ES-I3 (cell line): Measurements from ENCODE around the gene CFAP97D1.
"Not testable (repeated sequence)": the region's sequence is repeated elsewhere in the genome, so short reads cannot be mapped to it uniquely, and the experiment has no call there.

Source experiments
- H3K36me3 ChIP-seq: 2 replicates; pipeline ENCODE4 v1.6.1; 2013; ENCODE audit warnings: mild to moderate bottlenecking, low read length, control low read depth, moderate library complexity; ENCODE audit not compliant: insufficient read depth
- H3K4me1 ChIP-seq: 2 replicates; pipeline ENCODE4 v1.6.1; 2013; ENCODE audit warnings: mild to moderate bottlenecking, control low read depth, low read length; ENCODE audit not compliant: insufficient read depth
- H3K9ac ChIP-seq: 2 replicates; pipeline ENCODE4 v1.6.1; 2013; ENCODE audit warnings: low read depth, mild to moderate bottlenecking, low read length, moderate library complexity
- H3K9me3 ChIP-seq: 2 replicates; pipeline ENCODE4 v1.6.1; 2013; ENCODE audit warnings: mild to moderate bottlenecking, low read length, moderate library complexity; ENCODE audit not compliant: control insufficient read depth, insufficient read depth

The CFAP97D1 gene

DNA sequence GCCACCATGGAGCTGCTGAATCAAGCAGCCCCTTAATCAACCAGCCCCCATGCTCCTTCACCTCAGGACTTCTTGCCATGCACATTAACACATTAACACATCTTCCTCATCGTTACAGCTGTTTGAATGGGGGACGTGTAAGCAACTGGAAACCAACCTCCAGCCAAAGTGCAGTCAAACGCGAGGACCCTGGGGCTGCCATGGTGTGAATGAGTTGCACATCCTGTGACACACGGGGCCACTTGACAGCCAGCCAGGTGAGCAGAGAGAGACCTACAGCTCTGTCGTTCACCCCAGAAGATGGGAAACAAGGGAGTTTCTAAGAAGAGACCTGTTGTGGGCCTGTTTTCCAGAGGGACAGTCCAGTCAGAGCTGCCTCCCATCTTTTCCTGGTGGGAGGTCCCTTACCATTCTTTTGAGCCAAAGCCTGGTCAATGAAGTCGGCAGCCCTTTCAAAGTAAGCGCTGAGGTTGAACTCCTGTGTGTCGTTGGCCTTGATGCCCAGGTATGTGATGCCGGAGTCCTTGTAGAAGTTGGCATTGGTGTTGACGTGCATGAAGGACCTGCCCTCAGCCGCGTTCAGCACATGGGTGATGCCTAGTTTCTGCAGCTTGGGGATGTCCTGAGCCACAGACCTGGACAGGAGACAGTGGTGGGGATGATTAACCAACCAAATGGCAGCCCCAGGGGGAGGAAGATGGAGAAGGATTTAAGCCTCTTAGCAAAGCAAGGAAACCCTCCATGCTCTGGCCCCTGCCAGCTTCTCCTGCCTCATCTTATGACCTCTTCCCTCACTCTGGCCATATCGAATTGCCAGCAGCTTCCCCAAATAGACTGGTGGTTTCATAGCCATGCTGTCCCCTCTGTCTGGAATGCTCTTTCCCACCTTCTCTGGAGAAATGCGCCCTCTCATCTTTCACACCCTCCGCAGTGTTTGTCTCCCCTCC is 5.7 kb upstream of the CFAP97D1 start:
- H3K36me3 ChIP-seq = peaks cover 20% of the 10 kb centered on the region
- H3K4me1 ChIP-seq = peaks cover 3% of the 10 kb centered on the region
- H3K9ac ChIP-seq = no peak overlapping the region
- no peaks in the 10 kb centered on the region for H3K9me3 ChIP-seq

DNA sequence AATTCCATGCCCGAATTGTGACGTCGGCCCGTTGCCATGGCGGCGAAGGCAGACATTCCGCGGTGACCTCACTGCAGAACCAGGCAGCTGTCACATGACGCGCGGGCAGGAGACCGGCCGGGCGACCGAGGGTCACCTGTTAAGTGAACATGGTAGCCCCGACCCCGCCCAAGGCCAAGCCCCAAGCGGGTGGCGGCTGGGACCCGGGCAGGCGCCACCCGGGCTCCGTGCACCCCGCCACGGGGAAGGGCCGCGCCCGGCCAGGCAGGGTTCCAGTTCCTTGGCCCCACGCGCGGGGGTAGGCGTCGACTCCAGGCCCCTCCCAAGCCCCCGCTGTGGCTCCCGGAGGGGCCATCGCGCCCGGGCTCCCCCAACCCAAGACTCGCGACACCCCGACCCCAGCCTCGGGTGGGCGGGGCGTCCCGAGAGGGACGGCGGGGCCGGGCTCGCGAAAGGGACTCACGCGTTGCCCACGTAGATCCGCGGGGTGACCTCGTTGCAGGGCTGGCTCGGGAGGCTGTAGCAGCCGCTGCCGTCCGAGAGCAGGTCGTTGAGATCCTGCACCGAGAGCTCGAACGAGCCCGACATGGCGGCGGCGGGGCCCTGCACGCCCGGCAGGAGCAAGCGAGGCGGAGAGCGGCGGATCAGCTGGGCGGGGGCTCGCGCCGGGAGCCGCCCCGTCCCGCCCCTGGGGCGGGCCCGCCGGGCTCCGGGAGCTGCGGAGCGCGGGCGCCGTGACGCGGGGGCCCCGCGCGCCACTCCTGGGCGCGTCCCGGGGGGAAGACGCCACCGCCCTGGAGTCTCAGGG is 1.7 kb upstream of the CFAP97D1 start, which contains the start of gene DUSP3:
Gene DUSP3, minus strand, starts transcription at position 641 of the 808 bp plus-strand sequence. Its CDS starts 53 bp downstream, at position 588.
- H3K4me1 ChIP-seq = peaks cover 11% of the 10 kb centered on the region
- peaks cover 8% of the 10 kb centered on the region for H3K36me3 ChIP-seq
- H3K9me3 ChIP-seq = no peaks in the 10 kb centered on the region
- peak within 1 kb of the TSS; percentile 81 for H3K9ac ChIP-seq

DNA sequence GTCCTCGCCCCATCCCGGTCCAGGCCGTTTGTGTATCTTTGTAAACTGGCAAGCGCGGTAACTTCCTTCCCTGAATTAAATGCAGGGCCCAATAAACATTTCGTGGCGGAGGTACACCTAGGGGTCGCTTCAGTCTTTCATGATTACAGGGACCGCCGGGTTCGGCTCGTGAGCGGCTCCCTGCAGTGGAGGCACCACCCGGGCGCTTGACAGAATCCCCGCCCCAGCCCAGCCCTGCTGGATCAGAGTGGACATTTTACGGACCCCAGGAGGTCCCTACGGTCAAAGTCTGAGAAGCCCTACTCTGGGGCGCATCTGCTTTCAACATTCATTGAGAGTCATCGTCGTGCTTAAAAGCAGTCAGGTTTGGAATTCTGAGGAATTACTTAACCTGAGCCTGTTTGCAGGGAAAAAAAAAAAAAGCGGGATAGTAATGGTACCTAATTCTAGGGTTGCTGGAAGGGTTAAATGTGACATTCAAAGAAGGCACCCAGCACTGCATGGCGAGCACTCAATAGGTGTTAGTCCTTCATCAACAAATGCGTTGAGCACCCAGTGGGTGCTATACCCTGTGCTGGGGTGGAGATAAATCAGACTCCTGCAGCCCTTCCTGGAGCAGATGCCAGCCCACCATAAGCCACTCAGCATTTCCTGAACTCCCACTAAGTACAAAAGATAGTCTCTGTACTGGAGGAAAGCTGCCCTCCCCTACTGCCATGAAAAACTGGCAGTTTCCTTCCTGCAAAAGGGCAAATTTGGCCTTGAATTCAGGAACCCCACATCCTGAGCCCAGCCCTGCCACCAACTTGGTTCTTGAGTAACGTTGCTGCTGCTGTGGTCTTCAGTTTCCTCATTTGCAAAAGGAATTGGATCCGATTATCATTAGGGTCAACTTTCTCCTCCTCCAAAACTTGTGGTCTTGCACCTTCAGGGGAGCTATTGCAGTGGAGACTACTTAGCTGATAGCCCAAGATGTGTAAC is 800 bp upstream of the CFAP97D1 start:
- no peaks in the 10 kb centered on the region for H3K9me3 ChIP-seq
- peak overlapping the region; percentile 81 for H3K9ac ChIP-seq
- peaks cover 11% of the 10 kb centered on the region for H3K4me1 ChIP-seq
- peaks cover 7% of the 10 kb centered on the region for H3K36me3 ChIP-seq

DNA sequence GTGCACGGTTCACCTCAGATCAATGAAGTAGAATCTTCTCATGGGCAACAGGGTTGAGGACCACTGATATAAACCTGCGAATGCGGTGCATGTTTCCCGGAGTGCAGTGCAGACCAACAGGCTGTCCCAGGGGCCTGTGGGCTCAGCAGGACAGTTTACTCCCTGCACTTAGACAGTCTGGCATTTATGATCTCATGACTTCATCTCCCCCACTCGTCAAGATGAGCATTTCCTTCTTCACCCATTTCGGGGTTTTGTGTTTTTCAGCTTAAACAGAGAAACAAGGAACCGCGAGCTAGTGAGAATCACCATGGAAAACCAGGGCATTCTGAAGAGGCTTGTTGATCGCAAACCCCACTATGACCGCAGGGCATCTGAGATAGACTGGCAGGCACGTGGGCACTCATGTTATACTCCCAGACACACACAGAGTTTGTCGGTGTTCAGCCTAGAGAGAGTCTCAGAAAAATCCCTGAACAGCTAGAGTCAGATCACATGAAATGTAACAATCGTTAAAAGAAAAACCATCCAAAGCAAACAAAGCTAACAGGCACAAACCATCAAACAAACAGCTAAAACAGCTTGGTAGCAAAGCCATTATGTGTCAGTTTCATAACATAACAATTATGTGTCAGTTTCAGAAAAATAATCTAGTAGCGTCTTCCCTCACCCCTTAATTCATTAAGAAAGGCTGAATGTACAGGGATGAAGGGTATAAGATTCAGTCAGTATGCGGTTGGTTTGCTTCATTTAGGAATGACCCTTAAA is 2.9 kb downstream of the CFAP97D1 start:
- Histone ChIP-seq H3K9me3 (no peaks in the 10 kb centered on the region), H3K36me3 (no peaks in the 10 kb centered on the region), H3K4me1 (peaks cover 11% of the 10 kb centered on the region), H3K9ac (no peak overlapping the region)

DNA sequence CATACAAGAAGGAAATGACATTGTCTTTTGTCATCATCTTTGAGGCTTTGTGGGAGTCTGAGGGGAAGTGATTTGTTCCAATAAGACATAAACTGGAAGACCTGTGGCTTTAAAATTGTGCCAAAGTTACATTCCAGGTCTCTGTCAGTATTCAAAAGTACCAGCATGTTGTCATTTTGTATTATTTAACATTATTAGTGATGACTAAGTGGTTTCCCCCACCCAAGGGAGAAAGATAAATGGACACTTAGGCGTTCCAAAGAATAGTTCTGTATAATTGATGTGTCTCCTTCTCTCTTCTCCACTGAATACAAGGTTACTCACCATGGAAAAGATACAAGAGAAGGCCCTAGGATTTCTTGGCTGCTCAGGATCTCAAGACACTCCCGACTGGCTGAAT is 3.8 kb downstream of the CFAP97D1 start:
- H3K9me3 ChIP-seq = no peaks in the 10 kb centered on the region
- peaks cover 11% of the 10 kb centered on the region for H3K4me1 ChIP-seq
- no peaks in the 10 kb centered on the region for H3K36me3 ChIP-seq
- no peak overlapping the region for H3K9ac ChIP-seq

DNA sequence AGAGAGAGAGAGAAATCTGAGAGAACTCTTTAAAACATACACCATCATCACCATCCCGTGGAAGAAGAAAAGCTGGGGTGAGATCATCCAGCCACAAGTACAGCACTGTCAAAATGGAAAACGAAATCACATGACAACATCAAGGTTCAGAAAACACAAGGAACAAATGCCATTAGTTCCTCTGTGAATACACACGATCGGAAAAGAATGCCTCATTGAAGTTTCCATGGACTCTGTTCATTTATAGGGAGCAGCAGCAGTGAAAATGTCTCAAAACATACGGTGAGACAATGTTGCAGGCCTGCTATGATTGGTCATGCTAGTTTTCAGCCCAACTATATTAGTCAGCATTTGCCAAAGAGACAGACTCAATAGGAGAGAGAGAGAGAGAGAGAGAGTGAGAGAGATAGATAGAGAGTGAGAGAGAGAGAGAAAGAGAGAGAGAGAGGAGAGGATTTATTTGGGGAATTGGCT is 4.4 kb downstream of the CFAP97D1 start:
- H3K9me3 ChIP-seq = no peaks in the 10 kb centered on the region
- no peak overlapping the region for H3K9ac ChIP-seq
- H3K4me1 ChIP-seq = peaks cover 8% of the 10 kb centered on the region
- H3K36me3 ChIP-seq = no peaks in the 10 kb centered on the region

DNA sequence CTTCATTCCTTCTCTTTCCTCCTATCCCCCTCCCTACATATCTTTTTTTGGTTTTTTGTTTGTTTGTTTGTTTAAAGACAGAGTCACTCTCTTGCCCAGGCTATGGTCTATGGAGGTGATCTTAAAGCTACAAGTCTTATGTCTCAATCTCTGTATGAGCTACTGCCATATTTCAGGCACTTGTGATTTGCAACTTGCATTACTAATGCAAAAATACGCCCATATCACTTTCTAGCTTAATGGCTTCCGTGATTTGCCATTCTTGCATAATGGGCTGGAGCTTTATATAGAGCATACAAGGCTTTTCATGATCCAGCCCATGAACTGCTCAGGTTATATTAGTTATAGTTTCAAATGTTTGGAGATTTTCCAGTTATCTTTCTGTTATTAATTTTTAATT is 7.5 kb downstream of the CFAP97D1 start:
- Histone ChIP-seq H3K36me3 (no peaks in the 10 kb centered on the region), H3K4me1 (peaks cover 9% of the 10 kb centered on the region), H3K9me3 (no peaks in the 10 kb centered on the region), H3K9ac (no peak overlapping the region)

DNA sequence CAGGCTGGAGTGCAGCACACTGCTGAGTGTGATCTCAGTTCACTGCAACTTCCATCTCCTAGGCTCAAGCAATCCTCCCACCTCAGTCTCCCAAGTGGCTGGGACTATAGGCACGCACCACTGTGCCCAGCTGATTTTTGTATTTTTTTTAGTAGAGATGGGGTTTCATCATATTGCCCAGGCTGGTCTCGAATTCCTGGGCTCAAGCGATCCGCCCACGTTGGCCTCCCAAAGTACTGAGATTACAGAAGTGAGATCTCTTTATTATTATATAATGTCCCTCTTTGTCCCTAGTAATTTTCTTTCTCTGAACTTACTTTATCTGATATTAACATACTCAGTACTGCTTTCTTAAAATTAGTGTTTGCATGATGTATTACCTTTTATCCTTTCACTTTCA is 8.3 kb downstream of the CFAP97D1 start:
- H3K36me3 ChIP-seq = no peaks in the 10 kb centered on the region
- peaks cover 7% of the 10 kb centered on the region; the same call in 1 of the 2 replicates for H3K4me1 ChIP-seq
- H3K9ac ChIP-seq = no peak overlapping the region
- no peaks in the 10 kb centered on the region for H3K9me3 ChIP-seq

DNA sequence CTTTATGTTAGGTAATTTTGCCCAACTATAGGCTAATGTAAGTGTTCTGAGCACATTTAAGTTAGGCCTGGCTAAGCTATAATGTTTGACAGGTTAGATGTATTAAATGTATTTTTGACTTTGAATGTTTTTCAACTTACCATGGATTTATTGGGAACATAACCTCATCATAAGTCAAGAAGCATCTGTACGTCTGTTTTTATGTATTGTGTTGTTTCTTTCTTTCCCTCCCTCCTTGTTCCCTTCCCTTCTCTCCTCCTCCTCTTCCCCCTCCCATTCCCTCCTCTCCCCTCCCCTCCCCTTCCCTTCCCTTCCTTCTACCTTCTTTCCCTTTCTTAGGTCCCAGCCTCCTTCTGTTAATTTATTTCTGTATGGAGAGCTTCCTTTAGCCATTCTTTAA is 9.2 kb downstream of the CFAP97D1 start:
- Histone ChIP-seq H3K36me3 (no peaks in the 10 kb centered on the region), H3K9me3 (no peaks in the 10 kb centered on the region), H3K9ac (no peak overlapping the region), H3K4me1 (peaks cover 7% of the 10 kb centered on the region; the same call in 1 of the 2 replicates)

DNA sequence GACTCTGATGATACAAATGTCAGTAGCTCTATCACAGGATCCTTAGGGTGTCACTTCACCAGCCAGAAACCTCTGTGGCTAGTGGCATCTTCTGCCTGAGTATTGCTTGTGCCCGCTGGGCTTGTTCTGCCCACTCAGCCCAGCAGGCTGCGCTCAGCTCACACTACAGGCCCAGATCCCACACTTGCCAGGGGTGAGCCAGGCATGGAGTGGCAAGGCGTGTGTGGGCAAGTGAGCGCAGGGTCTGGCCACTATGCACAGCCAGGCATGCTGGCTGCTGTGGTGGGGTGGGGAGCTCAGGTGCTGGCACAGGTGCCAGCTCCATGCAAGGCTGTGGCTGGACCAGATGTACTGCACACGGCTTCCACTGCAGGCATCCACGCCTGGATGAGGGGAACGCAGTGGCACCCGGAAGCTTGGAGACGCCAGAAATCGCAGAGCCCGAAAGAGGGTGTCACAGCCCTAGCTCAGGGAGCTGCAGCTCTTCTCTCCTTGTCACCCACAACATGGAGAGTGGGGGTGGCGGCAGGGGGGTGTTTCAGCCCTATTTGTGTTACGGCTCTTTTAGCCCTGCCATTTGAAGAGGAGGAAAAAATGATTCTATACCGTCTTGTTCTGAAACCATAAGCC is 10.2 kb downstream of the CFAP97D1 start:
- Histone ChIP-seq H3K9ac (no peak overlapping the region), H3K4me1 (peaks cover 7% of the 10 kb centered on the region; the same call in 1 of the 2 replicates), H3K36me3 (no peaks in the 10 kb centered on the region), H3K9me3 (no peaks in the 10 kb centered on the region)

DNA sequence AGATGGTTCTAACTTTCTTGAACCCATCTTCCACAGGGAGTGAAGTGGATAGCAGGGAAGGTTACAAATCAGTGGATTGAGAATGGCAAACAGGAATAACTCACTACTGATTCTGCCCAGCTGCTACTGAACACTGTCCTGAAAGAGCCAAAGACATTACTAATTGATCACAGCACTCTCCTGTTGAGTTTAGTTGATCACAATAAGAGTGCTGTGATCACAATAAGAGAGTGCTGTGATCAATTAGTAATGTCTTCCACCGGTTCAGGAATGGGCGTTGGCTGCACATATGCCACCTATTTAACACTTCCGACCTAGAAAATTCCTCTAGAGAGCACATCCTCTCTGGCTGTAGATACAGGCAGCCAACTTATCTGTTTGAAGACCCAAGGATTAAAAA is 11.4 kb downstream of the CFAP97D1 start:
- no peaks in the 10 kb centered on the region for H3K9me3 ChIP-seq

DNA sequence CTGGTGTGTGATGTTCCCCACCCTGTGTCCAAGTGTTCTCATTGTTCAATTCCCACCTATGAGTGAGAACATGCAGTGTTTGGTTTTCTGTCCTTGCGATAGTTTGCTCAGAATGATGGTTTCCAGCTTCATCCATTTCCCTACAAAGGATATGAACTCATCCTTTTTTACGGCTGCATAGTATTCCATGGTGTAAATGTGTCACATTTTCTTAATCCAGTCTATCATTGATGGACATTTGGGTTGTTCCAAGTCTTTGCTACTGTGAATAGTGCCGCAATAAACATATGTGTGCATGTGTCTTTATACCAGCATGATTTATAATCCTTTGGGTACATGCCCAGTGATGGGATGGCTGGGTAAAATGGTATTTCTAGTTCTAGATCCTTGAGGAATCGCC is 12.4 kb downstream of the CFAP97D1 start:
- H3K9me3 ChIP-seq, H3K36me3 ChIP-seq, H3K4me1 ChIP-seq, H3K9ac ChIP-seq: not testable (repeated sequence)

More for the DNA sequence above, 11.4 kb downstream of the CFAP97D1 start:
- peak overlapping the region; percentile 8; the same call in 1 of the 2 replicates for H3K9ac ChIP-seq
- no peaks in the 10 kb centered on the region for H3K36me3 ChIP-seq
- peaks cover 7% of the 10 kb centered on the region; the same call in 1 of the 2 replicates for H3K4me1 ChIP-seq

DNA sequence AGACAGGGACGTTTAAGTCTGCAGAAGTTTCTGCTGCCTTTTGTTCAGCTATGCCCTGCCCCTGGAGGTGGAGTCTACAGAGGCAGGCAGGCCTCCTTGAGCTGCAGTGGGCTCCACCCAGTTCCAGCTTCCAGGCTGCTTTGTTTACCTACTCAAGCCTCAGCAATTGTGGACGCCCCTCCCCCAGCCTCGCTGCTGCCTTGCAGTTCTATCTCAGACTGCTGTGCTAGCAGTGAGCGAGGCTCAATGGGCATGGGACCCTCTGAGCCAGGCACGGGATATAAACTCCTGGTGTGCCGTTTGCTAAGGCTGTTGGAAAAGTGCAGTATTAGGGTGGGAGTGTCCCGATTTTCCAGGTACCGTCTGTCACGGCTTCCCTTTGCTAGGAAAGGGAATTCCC is 17.8 kb downstream of the CFAP97D1 start:
- H3K4me1 ChIP-seq = peaks cover 13% of the 10 kb centered on the region; the same call in 1 of the 2 replicates
- not testable (repeated sequence) for H3K36me3 ChIP-seq, H3K9ac ChIP-seq, H3K9me3 ChIP-seq
